ENCODE measurements around the gene STMN1. TPM values are rescaled to one million over a fixed set of nuclear protein-coding genes. Genes with fewer than 3 reads are reported as not detected.
"Not testable (repeated sequence)": the region's sequence is repeated elsewhere in the genome, so short reads cannot be mapped to it uniquely, and the experiment has no call there.

STMN1 gene
- total RNA-seq, 1 experiment from 2014 or later = 418 TPM

- H3K4me1 Mint-ChIP-seq; POLR2A ChIA-PET; CTCF ChIA-PET; H3K4me3 Mint-ChIP-seq; H3K36me3 Mint-ChIP-seq; H3K9me3 Mint-ChIP-seq; ATAC-seq; DNase-seq (ENCODE audit: low spot score); H3K27ac Mint-ChIP-seq; H3K27me3 Mint-ChIP-seq (ENCODE audit: low read depth): not testable (repeated sequence)
Measured at GRCh38 chr1:25932811-25933400, 26.7 kb upstream of the STMN1 start.

DNA sequence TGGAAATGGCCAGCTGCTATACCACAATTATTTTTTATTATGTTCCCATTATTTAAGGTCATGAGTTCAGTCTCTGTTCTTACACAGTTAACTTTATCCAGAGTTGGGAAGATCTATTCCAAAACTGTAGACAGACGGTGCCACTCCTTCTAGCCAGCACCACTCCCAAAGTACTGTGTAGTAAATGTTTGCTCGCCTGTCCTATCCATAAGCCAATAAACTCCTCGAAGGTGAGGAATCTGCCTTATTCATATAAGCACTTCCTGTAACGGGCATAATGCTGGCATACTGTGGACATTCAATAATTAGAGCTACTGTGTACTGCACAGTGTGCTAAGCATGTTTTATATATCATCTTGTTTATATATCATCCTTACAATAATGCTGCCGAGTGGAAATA is 26.1 kb upstream of the STMN1 start:
- H3K4me3 Mint-ChIP-seq = no peak overlapping the region
- no peak for TF ChIP-seq FOXP1 (CRISPR knock-in tag; IDR thresholded peaks at IDR 0.05; ENCODE audit: borderline replicate concordance)
- H3K9me3 Mint-ChIP-seq = no peaks in the 10 kb centered on the region
- no peak for ATAC-seq
- H3K27ac Mint-ChIP-seq = no peak overlapping the region
- H3K4me1 Mint-ChIP-seq = peaks cover 15% of the 10 kb centered on the region
- no peak for DNase-seq (ENCODE audit: low spot score)
- H3K27me3 Mint-ChIP-seq (ENCODE audit: low read depth) = no peaks in the 10 kb centered on the region; the same call in 1 of the 2 replicates
- no peaks in the 10 kb centered on the region for H3K36me3 Mint-ChIP-seq
- ChIA-PET CTCF (interaction anchor here (1.1 kb wide), 1 partner anchor 36 kb away, joined by 3 read pairs; no protein-coding TSS in a partner anchor), POLR2A (no interaction called here)

DNA sequence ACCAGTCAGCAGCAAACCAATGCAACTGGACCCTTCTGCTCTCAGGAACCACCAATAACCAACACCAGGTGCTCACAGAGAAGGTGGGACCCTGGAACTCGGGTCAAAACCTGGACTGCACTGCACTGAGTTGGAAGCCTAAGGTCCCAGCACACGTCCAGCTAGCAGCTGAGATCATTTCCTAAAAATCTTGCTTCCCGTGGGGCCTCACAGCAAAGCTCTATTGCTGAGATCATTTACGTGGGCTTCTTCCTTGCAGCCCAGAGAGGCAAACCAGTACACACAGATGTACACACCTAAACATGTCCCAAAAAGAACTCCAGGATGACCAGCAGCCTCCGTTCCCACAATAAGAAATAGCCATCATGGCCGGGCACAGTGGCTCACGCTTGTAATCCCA is 22.8 kb upstream of the STMN1 start:
- CTCF ChIA-PET = interaction anchor here (1.0 to 3.6 kb wide), 2 partner anchors 34 to 81 kb away, joined by 3 to 22 read pairs; no protein-coding TSS in a partner anchor
- no peaks in the 10 kb centered on the region for H3K36me3 Mint-ChIP-seq
- H3K9me3 Mint-ChIP-seq = no peaks in the 10 kb centered on the region
- H3K4me1 Mint-ChIP-seq = peaks cover 21% of the 10 kb centered on the region
- POLR2A ChIA-PET = no interaction called here
- ATAC-seq (no peak), DNase-seq (ENCODE audit: low spot score) (no peak)
- H3K4me3 Mint-ChIP-seq = no peak overlapping the region
- no peak overlapping the region for H3K27ac Mint-ChIP-seq
- TF ChIP-seq USF1 (CRISPR knock-in tag; IDR thresholded peaks at IDR 0.05) = no peak
- TF ChIP-seq, protein P1, sequence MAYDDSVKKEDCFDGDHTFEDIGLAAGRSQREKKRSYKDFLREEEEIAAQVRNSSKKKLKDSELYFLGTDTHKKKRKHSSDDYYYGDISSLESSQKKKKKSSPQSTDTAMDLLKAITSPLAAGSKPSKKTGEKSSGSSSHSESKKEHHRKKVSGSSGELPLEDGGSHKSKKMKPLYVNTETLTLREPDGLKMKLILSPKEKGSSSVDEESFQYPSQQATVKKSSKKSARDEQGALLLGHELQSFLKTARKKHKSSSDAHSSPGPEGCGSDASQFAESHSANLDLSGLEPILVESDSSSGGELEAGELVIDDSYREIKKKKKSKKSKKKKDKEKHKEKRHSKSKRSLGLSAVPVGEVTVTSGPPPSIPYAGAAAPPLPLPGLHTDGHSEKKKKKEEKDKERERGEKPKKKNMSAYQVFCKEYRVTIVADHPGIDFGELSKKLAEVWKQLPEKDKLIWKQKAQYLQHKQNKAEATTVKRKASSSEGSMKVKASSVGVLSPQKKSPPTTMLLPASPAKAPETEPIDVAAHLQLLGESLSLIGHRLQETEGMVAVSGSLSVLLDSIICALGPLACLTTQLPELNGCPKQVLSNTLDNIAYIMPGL (CRISPR knock-in tag; IDR thresholded peaks at IDR 0.05) = no peak
- no peak for TF ChIP-seq ATF2 (CRISPR knock-in tag; IDR thresholded peaks at IDR 0.05; ENCODE audit: borderline replicate concordance, low read depth)
- no peak for TF ChIP-seq FOXP1 (CRISPR knock-in tag; IDR thresholded peaks at IDR 0.05; ENCODE audit: borderline replicate concordance)
- TF ChIP-seq MYBL2 (CRISPR knock-in tag; IDR thresholded peaks at IDR 0.05) = no peak
- no peak for TF ChIP-seq NR1H2 (CRISPR knock-in tag; IDR thresholded peaks at IDR 0.05)
- TF ChIP-seq JUN (CRISPR knock-in tag; IDR thresholded peaks at IDR 0.05) = no peak
- no peak for TF ChIP-seq ZNF219 (CRISPR knock-in tag; IDR thresholded peaks at IDR 0.05; ENCODE audit: borderline replicate concordance)
- no peak for TF ChIP-seq NFE2L1 (CRISPR knock-in tag; IDR thresholded peaks at IDR 0.05)
- TF ChIP-seq NFATC4 (CRISPR knock-in tag; IDR thresholded peaks at IDR 0.05) = no peak
- TF ChIP-seq ZNF396 (CRISPR knock-in tag; IDR thresholded peaks at IDR 0.05; ENCODE audit: borderline replicate concordance) = no peak
- TF ChIP-seq, protein P2, sequence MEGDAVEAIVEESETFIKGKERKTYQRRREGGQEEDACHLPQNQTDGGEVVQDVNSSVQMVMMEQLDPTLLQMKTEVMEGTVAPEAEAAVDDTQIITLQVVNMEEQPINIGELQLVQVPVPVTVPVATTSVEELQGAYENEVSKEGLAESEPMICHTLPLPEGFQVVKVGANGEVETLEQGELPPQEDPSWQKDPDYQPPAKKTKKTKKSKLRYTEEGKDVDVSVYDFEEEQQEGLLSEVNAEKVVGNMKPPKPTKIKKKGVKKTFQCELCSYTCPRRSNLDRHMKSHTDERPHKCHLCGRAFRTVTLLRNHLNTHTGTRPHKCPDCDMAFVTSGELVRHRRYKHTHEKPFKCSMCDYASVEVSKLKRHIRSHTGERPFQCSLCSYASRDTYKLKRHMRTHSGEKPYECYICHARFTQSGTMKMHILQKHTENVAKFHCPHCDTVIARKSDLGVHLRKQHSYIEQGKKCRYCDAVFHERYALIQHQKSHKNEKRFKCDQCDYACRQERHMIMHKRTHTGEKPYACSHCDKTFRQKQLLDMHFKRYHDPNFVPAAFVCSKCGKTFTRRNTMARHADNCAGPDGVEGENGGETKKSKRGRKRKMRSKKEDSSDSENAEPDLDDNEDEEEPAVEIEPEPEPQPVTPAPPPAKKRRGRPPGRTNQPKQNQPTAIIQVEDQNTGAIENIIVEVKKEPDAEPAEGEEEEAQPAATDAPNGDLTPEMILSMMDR (IDR thresholded peaks at IDR 0.05) = no peak
- TF ChIP-seq, protein P3, sequence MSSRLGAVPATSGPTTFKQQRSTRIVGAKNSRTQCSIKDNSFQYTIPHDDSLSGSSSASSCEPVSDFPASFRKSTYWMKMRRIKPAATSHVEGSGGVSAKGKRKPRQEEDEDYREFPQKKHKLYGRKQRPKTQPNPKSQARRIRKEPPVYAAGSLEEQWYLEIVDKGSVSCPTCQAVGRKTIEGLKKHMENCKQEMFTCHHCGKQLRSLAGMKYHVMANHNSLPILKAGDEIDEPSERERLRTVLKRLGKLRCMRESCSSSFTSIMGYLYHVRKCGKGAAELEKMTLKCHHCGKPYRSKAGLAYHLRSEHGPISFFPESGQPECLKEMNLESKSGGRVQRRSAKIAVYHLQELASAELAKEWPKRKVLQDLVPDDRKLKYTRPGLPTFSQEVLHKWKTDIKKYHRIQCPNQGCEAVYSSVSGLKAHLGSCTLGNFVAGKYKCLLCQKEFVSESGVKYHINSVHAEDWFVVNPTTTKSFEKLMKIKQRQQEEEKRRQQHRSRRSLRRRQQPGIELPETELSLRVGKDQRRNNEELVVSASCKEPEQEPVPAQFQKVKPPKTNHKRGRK (CRISPR knock-in tag; IDR thresholded peaks at IDR 0.05; ENCODE audit: borderline replicate concordance) = no peak
- no peak for TF ChIP-seq ESRRA (CRISPR knock-in tag; IDR thresholded peaks at IDR 0.05; ENCODE audit: borderline replicate concordance)
- TF ChIP-seq, protein P4, sequence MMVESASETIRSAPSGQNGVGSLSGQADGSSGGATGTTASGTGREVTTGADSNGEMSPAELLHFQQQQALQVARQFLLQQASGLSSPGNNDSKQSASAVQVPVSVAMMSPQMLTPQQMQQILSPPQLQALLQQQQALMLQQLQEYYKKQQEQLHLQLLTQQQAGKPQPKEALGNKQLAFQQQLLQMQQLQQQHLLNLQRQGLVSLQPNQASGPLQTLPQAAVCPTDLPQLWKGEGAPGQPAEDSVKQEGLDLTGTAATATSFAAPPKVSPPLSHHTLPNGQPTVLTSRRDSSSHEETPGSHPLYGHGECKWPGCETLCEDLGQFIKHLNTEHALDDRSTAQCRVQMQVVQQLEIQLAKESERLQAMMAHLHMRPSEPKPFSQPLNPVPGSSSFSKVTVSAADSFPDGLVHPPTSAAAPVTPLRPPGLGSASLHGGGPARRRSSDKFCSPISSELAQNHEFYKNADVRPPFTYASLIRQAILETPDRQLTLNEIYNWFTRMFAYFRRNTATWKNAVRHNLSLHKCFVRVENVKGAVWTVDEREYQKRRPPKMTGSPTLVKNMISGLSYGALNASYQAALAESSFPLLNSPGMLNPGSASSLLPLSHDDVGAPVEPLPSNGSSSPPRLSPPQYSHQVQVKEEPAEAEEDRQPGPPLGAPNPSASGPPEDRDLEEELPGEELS (CRISPR knock-in tag; IDR thresholded peaks at IDR 0.05) = no peak
- H3K27me3 Mint-ChIP-seq (ENCODE audit: low read depth) = peaks cover 3% of the 10 kb centered on the region
